ENCODE results near the gene MTG2.

MTG2 gene

GRCh38 chr20:62182469-62183425, at the start of gene MTG2:
TSS of gene MTG2 (plus strand) at chr20:62183028. CDS start at chr20:62193421, 10,393 bp downstream.
- TF ChIP-seq, protein P1, sequence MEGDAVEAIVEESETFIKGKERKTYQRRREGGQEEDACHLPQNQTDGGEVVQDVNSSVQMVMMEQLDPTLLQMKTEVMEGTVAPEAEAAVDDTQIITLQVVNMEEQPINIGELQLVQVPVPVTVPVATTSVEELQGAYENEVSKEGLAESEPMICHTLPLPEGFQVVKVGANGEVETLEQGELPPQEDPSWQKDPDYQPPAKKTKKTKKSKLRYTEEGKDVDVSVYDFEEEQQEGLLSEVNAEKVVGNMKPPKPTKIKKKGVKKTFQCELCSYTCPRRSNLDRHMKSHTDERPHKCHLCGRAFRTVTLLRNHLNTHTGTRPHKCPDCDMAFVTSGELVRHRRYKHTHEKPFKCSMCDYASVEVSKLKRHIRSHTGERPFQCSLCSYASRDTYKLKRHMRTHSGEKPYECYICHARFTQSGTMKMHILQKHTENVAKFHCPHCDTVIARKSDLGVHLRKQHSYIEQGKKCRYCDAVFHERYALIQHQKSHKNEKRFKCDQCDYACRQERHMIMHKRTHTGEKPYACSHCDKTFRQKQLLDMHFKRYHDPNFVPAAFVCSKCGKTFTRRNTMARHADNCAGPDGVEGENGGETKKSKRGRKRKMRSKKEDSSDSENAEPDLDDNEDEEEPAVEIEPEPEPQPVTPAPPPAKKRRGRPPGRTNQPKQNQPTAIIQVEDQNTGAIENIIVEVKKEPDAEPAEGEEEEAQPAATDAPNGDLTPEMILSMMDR (IDR thresholded peaks at IDR 0.05; ENCODE audit: low read length, missing control alignments) = no peak

GRCh38 chr20:62133051-62133845, 49.6 kb upstream of the MTG2 start:
- H3K4me3 ChIP-seq (replicated peaks; ENCODE audit: low read depth, low read length) = no peak overlapping the region

More at GRCh38 chr20:62182469-62183425, at the start of gene MTG2:
- peak; percentile 95 for DNase-seq (ENCODE audit: low read depth)
- H3K4me3 ChIP-seq (replicated peaks; ENCODE audit: low read depth, low read length) = peak within 1 kb of the TSS; percentile 93

DNA sequence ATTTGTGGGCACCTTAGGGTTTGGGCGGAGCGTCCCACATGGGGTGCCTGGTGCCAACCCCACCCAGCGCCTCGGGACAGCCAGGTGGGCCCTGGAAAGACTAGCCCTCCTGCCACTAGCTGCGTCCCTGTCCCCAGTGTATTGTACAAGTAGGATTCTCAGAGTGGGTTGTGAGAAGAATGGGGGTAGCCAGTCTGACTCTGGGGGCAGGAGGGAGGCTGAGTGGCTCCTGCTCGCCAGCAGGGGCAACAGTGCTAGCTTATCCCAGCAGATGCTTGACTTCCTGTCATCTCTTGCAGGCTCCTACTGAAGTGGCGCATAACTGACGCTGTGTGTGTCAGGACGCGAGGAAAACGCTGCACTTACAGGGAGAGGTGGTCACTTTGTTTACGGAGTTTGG, 49.0 kb upstream of the MTG2 start:
- TF ChIP-seq, protein P1 (IDR thresholded peaks at IDR 0.05; ENCODE audit: low read length, missing control alignments) = no peak
- no peak overlapping the region for H3K4me3 ChIP-seq (replicated peaks; ENCODE audit: low read depth, low read length)
- no peak for DNase-seq (ENCODE audit: low read depth)

More at GRCh38 chr20:62133051-62133845, 49.6 kb upstream of the MTG2 start:
- DNase-seq (ENCODE audit: low read depth) = no peak
- TF ChIP-seq, protein P1 (IDR thresholded peaks at IDR 0.05; ENCODE audit: low read length, missing control alignments) = no peak

DNA sequence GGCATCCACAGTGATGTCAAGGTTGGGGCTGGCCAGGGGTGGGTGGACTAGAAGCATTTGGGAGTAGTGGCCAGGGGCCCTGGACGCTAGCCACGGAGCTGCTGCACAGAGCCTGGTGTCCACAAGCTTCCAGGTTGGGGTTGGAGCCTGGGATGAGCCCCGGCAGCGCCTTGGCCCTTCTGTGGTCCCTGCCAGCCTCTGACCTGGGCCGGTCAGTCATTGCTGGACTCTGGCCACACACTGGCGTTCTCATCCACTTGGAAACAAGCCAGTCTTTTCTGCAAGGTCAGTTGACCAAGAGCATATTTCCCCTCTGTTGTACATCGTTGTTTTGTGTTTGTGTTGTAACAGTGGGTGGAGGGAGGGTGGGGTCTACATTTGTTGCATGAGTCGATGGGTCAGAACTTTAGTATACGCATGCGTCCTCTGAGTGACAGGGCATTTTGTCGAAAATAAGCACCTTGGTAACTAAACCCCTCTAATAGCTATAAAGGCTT, 48.0 kb upstream of the MTG2 start:
- peak; percentile 71 for DNase-seq (ENCODE audit: low read depth)
- TF ChIP-seq, protein P1 (IDR thresholded peaks at IDR 0.05; ENCODE audit: low read length, missing control alignments) = no peak
- no peak overlapping the region for H3K4me3 ChIP-seq (replicated peaks; ENCODE audit: low read depth, low read length)

DNA sequence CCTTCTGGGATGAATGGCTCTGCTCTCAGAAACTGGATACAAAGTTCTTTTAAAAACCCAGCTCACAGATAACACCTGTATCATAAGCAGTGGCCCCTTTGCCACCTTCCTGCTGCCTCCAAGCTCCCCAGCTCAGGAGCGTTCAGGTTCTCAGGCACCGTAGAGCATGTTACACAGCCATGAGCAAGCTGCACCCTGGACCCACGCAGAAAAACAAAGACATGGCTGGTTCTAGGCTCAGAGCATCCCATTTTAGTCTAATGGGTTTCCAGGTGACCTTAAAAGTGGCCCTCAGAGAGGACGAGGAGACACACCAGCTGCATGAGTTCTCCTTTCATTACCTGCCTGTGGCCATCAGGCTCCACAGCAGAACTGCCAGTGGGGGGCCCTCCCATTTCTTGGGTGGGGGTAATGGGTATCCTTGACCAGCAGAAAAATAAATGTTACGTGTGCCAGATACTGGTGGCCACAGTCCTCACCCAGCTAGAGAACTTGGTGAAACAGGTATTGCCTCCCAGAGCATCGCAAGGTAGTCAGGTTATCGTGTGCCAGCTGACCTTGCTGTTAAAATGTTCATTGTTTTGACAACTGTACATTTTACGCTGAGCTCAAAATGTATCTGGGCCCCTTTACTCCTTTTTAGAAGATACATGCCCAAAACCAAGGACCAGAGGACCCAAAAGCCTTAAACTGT, 47.1 kb upstream of the MTG2 start:
- no peak for DNase-seq (ENCODE audit: low read depth)
- TF ChIP-seq, protein P1 (IDR thresholded peaks at IDR 0.05; ENCODE audit: low read length, missing control alignments) = no peak
- no peak overlapping the region for H3K4me3 ChIP-seq (replicated peaks; ENCODE audit: low read depth, low read length)
